GM19463 (cell line): Measurements from ENCODE around the gene RYR1.
"Not testable (repeated sequence)": the region's sequence is repeated elsewhere in the genome, so short reads cannot be mapped to it uniquely, and the experiment has no call there.

ENCODE experiments used
- ATAC-seq: cut with Tn5 transposase; IDR thresholded peaks from one replicate; pipeline ENCODE4 v1.9.1; 2021; ENCODE audit warnings: mild to moderate bottlenecking, moderate library complexity; ENCODE audit not compliant: unreplicated experiment

Gene RYR1

DNA sequence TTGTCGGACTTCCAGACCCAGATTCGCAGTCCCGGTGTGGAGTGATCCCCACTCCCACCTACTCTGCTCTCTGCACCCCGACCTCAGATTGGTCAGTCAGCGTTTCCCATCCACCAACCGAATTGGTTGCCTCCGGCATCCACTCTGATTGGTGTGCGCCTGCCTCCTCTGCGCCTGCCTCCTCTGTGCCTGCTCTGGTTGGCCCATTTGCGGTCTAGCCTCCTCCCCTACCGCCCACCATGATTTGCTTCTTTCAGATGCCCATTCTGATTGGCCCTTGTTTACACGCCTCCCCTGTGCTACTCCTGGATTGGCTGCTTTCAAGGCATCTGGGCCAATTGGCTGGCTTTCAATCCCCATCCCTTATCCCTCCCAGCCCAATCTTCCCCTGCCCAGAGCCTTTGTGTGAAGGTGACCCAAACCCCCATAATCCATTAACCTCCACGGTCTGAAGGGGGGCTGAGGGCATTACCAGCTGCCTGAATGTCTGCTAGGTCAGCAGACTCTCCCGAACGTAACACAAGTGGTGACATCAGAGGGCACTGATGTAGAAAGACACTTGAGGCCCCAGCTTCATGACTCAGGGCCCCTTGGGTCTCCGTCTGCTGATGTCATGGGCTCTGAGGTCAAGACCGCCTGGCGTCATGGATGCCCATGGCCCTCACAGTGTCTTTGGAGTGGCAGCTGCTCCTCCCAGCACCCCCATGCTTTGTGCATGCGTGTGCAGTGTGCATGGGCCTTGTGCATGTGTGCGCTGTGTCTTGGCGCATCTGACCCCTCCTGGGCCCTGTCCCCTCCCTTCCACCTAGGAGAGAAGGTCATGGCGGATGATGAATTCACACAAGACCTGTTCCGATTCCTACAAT, 103.8 kb downstream of the RYR1 start:
- ATAC-seq: no peak

DNA sequence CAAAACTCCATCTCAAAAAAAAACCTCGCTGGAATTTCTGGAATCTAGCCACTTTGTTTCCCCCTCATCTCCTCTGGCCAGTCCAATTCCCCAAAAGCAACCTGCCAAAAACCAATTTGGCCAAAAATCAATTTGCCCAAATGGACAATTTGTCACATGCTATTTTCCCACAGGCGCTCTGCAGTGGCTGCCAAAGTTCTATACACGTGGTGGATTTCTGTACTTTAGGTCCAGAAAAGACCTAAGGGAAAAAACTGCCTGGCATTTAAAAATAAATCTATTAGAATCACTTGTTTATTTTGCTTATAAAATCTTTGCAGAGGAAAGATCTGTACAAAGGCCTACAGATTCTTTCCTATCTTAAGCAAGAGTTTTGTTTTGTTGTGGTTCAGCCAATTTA, 104.9 kb downstream of the RYR1 start:
- ATAC-seq: no peak

DNA sequence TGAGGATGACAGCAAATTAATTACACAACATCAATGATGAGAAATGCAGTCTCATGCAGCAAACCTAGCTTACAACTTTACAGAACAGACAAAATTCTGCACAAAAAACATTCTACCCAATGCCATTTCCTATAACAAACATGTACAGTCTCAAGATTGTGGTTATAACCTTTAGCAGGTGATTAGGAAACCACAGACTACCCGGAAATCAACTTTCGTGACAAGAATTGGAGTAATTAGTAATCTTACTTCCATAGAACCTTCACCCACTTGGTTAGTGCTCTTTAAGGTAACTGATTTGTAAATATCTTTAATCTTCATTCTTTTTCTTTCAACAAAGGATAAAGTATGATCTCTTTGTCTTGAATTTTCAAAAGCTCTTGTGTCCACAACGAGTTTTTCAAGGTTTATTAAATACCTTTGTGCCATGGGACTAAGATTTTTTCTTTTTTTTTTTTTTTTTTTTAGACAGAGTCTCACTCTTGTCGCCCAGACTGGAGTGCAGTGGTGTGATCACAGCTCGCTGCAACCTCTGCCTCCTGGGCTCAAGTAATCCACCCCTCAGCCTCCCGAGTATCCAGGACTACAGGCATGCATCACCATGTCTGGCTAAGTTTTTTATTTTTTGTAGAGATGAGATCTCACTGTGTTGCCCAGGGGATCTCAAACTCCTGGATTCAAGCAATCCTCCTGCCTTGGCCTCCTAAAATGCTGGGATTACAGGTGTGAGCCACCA, 105.5 kb downstream of the RYR1 start:
- no peak for ATAC-seq

DNA sequence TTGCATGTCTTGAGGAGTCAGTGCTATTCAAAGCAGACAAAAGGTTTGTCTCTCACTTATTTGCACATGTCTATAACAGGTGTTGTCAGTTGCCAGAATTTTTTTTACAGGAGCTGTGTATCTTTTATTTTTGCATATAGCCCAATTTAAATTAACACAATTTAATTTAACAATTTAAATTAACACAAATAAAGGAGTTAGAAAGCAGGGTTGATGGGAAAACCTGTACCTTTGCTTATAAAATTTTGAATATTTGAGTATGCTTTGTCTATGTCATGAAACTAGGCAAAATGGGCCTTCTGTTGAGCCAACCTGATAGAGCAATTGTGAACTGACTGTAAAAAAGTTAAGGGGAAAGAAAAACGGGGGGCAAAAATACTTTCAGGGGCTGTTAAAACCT, 106.3 kb downstream of the RYR1 start:
- no peak for ATAC-seq

- no peak for ATAC-seq
Observed at GRCh38 chr19:38542040-38542439, 108.5 kb downstream of the RYR1 start.

DNA sequence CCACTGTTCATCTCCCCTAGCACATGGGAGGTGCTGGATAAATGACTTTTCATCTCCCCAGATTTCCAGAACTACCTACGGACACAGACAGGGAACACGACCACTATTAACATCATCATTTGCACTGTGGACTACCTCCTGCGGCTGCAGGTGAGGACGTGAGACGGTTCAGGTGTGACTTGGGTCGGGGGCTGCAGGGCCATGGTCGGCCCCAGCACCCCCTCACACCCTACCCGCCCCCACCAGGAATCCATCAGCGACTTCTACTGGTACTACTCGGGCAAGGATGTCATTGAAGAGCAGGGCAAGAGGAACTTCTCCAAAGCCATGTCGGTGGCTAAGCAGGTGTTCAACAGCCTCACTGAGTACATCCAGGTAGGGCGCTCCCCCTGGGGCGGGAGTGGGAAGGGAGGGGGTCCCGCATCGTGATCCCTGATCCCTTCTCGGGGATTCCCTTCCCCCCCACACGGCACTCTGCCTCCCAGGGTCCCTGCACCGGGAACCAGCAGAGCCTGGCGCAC, 109.9 kb downstream of the RYR1 start:
- no peak for ATAC-seq

DNA sequence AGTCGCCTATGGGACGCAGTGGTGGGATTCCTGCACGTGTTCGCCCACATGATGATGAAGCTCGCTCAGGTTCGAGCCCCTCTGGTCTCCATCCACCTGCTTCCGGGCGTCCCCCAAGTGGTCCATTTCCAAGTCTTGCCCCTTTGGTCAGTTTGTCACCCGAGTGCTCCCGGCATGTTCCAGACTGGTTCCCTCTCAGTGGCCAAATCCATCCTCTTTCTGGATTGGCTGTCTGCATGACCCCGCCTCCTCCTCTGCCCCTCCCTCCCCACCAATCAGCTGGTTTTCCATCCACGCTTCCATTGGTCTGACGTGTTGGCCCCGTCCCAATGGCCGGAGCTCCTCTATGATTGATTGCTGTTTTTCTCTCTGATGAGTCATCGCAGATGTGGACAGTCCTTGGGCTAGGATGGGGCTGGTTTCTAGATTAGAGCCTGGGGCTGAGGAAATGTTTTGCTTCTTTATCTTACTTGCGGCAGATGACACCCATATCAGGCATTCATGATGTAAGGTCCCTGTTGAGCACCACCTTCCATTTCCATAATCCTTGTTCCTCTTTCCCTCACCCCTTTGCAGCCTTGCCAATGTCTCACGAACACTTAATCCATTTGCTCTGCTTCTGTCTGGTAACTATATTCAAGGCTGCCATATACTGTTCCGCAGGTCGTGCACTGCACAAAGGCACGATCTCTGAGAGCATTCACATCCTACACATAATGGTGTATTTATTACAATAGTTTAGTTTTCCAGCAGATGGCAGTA, 110.5 kb downstream of the RYR1 start:
- no peak for ATAC-seq

DNA sequence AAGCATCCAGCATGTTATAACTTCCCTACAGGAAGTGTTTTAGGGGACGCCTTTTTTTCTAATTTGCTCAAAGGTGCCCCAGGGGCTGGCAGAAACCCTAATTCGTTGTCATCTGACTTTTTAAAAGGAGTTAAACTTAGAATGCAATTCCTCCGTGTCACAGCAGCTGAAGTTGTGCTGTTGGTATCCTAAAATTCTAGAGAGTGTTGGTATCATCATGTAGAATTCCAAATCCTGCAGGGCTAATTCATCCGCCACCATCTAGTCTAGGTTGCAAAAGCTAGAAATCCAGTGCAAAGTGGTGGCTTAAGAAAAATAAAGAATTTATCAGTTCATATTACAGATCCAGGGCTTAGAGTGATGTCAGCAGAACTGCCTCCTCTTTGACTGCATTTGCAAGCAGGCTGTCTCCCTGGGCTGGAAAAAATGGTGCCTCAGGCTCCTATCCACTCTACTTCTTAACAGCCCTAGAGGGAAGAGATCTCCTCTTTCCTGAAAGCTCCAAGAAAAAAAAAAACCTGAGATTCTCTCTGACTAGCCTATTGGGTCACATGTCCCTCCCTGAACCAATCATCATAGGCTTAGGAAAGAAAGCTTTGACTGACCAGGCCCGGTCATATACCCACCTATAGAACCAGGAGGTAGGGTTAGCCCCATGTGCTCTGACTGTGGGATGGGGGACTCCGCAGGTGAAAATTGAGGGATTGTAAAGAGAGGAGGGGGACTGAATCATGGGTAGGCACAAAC, 111.3 kb downstream of the RYR1 start:
- ATAC-seq: no peak

DNA sequence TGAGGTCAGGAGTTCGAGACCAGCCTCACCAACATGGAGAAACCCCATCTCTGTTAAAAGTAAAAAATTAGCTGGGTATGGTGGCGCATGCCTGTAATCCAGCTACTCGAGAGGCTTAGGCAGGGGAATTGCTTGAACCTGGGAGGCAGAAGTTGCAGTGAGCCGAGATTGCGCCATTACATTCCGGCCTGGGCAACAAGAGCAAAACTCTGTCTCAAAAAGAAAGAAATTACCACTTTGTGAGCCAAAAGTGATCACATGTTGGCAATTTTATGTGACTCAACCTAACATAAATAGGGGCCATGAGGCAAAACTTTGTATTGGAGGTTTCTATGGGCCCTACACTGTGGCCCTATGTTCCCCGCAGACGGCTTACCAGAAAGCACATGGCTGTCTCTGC, 112.1 kb downstream of the RYR1 start:
- no peak for ATAC-seq

DNA sequence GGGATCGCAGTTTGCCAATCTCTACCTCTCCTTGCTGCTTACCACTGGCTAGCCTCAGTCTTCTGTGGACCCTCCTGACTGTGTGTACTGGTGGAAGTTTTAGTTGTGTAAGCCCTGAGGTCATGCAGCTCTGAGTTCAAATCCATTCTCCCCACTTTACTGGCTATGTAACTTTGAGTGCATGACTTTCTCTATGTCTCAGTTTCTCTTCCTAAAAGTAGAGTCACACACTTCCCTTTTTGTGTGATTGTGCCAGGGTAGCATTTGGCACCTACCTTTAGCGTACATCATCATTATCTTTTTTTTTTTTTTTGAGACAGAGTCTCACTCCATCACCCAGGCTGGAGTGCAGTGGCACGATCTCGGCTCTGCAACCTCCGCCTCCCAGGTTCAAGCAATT, 113.9 kb downstream of the RYR1 start:
- no peak for ATAC-seq

GRCh38 chr19:38549061-38549460, 115.6 kb downstream of the RYR1 start:
- ATAC-seq: no peak

GRCh38 chr19:38549942-38550341, 116.5 kb downstream of the RYR1 start:
- no peak for ATAC-seq

GRCh38 chr19:38550376-38550775, 116.9 kb downstream of the RYR1 start:
- no peak for ATAC-seq

GRCh38 chr19:38551450-38551813, 117.9 kb downstream of the RYR1 start:
- no peak for ATAC-seq

- not testable (repeated sequence) for ATAC-seq
Observed at GRCh38 chr19:38553239-38553638, 119.7 kb downstream of the RYR1 start.

GRCh38 chr19:38554676-38555141, 121.2 kb downstream of the RYR1 start:
- no peak for ATAC-seq

DNA sequence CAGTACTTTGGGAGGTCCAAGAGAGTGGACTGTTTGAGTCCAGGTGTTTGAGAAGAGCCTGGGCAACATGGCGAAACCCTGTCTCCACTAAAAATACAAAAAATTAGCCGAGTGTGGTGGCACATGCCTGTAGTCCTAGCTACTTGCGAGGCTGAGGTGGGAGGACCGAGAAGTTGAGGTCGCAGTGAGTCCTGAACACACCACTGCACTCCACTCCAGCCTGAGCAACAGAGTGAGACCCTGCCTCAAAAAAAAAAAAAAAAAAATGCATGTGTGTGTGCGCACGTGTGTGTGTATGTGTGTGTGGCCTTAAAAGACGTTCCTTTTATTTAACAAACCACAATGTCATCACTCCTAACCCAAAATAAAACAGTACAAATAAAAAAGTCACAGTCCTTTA, 121.7 kb downstream of the RYR1 start:
- ATAC-seq: no peak

DNA sequence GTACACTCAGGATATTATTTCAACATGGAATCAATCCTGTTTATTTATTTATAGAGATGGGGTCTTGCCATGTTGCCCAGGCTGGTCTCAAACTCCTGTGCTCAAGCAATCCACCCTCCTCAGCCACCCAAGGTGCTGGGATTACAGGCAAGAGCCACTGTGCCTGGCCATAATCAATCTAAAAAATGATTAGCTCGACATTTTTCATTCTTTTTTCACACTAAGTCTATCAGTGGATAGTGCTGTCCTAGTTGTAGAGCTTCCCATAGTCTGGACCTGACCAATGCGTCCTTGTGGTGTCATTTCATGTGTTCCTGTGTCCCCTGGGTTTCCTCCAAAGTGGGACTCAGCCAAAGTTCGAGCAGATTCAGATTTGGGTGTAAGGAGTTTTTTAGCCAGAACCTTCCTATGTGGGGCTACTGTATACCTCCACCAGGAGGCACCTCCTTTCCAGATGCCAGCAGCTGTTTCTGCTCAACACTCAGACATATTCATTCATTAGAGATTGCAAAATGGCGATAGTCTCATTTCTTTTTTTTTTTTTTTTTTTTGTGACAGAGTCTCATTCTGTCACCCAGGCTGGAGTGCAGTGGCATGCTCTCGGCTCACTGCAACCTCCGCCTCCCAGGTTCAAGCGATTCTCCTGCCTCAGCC, 123.2 kb downstream of the RYR1 start:
- ATAC-seq: no peak

DNA sequence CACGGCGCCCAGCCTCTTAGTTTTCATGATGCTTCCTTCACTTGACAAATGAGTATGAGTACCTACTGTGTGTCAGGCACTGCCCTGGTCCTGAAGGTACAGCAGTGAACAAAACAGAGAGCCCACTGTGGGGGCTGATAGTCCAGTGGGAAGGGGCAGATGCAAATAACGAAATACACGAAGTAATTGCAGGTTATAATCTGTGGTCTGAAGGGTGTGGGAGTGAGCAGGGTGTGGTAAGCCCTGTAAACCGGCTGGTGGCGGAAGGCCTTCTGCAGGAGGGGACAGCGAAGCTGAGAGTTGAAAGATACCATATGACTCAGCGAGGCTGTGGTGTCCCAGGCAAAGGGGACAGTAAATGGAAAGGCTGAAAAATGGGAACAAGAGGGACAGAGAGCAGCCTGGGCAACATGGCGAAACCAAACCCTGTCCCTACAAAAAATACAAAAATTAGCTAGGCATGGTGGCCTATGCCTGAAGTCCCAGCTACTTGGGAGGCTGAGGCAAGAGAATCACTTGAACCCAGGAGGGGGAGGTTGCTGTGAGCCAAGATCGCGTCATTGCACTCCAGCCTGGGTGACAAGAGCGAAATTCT, 123.8 kb downstream of the RYR1 start:
- peak; percentile 60 for ATAC-seq

DNA sequence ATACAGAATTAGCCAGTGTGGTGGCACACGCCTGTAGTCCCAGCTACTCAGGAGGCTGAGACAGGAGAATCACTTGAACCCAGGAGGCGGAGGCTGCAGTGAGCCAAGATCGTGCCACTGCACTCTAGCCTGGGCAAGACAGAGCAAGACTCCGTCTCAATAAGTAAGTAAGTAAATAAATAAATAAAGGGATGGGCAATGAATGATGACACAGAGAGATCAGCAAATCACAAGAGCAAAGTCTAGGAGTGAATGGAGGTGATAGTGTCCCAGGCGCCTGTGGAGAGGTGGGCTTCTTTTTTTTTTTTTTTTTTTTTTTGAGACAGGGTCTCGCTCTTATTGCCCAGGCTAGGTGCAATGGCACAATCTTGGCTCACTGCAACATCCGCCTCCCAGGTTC, 125.4 kb downstream of the RYR1 start:
- ATAC-seq: not testable (repeated sequence)
